ENCODE data around the gene PER2.

Gene PER2

DNA sequence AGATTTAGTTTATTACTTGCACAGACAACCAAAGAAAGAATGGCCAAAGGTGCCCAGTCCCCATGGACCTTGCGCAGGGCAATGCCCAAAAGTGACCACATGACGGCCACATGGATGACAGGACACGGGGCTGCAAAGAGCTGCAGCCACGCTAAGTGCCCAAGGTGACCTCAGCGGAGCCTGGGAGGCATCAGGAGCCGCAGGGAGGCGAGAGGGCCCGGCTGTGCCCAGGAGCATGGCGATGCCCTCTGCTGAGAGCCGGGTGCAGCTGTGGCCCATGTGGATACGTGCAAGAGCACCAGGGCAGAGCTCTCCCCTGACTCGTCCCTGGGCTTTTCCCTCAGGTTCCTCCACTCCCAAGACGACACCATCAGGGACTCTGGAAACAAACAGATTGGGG, 63.3 kb downstream of the PER2 start:
- no peak for DNase-seq

DNA sequence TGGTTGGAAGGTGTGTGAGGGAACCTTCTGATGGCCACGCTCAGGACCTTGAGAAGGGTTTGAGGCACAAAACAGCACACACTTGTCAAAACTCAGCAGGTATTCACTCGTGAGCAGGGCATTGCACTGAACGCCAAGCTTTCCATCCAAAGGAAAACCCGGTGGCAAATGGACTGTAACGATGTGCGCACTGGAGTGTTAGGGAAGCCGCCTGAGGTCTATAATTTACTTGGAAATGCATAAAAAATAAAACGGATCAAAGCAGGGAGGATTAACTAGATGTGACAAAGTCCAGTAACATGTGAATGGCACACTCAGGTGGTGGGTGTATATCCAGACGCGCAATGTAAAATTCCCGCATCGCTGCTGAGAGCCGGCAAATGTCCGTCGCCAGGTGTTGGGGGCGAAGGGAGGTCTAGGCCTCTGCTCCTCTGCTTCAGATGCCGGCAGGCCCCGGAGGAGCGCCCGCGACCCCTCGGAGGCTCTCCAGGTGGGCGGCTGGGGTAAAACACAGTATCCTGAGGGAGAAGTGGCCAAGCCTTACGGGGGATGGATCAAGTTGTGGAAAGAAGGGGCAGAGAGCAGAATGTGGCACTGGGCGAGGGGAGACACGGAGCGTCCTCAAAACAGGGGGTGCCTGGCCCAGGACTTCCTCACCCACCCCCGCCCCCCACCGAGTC, 63.9 kb downstream of the PER2 start:
- DNase-seq = no peak

DNA sequence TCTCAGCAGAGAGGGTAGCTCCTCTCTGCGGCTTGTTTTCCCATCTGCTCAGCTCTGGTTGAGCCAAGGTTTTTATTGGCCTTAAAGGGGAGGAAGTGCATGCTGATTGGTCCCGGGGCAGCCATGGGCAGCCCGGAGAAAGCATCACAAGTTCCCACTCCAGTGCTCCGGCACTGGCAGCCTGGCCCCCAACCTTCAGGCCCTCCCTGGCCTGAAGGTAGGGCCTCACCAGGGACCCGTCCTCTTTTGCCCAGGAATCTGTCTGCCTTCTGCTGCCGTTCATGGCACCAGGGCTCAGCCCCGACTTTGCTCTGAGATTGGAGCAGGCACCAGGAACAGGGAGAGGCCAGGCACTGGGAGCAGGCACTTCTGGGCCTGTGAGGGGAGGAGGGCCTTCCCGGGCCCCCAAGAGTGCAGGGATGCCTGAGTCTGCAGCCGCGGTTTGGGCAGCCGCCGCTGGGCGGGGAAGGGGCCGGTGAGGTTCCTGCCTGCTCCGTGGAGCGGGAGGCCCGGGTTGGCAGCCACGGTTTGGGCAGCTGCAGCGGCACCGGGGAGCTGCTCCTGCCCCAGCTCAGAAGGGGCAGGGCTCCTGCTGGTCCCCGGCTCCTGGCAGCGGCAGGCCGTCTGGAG, 67.4 kb downstream of the PER2 start:
- DNase-seq = no peak

DNA sequence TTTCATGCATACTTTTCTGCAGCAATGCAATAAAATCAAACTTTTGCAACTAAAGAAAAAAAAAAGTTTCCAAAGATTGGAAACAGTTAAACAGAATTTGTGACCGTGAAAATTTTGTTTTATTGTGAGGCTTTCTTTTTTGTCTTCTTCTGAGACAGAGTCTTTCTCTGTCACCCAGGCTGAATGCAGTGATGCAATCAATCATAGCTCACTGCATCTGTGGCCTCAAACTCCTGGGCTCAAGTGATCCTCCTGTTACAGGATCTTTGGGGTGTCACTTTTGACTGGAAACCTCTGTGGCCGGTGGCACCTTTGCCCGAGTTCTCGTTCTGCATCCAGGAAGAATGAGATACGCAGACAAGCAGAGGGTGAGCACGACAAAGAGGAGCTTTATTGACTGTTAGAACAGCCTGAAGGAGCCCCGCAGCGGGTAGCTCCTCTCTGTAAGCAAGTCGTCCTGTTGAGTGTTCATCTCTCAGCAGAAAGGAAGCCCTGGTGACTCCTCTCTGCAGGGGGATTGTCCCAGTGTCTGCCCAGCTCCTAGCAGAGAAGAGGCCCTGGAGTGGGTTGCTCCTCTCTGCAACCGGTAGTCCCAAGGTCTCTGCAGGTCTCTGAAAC, 68.0 kb downstream of the PER2 start:
- DNase-seq = no peak

DNA sequence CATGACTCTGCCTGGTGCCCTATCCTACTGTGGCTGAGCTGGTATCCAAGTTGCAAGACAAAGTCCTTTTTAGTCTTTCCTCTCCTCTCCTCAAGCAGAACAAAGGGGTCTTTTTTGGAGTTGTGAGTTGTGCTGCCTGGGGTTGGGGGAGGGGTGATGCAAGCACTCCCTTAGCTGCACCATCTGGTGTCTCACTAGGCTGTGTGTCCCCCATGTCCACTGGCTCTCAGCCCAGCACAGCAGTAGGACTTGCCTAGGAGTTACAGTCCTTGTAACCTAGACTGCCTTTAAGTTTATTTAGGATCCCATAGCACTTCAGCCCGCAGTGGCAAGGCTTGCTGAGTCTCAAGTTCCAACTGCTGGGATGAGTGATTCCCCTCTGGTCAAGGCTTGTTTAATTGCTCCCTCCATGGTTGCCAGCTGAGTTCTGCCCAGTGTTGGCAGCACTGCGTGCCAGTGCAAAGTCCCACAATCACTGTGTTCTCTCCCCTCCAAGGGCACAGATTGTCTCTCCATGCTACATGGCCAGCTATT, 71.7 kb downstream of the PER2 start:
- no peak for DNase-seq

DNA sequence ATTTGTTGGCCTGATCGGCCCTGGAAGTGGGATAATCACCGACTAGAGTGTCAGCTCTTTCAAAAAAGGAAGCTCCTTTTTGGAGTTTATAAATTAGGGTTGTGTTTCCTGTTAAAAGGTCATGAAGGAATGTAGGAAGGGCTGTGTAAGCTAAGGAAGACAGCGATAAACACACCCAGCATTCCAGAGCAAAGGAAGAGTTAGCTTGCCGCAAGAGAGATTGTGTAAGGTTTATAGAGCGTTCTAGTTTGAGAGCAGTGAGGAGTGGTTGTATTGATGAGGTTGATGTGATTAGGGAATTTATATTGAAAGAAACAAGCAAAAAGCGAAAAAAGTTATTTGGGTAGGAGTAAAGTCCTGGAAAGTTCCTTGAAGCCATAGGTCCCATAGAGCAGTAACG, 81.4 kb downstream of the PER2 start:
- DNase-seq = no peak

DNA sequence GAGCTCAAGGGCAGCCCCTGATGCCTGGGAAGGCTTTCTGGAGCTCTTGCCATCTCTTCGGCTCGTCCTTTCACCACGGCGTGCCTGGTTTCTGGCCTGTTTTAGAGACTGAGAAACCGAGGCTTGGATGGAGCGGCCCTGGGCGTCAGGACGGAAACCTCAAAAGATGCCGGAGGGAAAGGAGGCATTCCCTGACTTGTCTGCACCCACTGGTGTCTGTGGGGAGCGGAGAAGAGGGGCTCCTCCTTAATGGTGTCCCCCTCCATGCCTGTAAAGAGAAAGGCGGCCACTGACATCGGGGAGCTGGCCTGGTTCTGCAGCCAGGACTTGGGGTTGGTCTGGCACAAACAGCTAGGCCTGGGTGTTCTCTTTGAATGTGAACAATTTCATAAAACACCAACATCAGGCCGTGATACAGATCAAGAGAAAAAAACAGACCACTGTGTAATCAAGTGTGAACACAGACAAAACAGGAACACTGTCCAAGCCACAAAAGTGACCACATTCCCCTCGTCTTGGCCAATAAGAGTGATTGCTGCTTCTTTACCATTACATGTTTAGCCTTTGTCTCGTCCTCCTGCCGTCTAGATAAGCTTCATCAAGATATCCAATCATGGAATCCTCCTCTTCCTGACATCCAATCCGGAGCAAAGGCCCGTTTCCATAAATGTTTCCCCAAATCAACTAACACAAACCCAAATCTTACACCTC, 84.3 kb downstream of the PER2 start:
- no peak for DNase-seq

DNA sequence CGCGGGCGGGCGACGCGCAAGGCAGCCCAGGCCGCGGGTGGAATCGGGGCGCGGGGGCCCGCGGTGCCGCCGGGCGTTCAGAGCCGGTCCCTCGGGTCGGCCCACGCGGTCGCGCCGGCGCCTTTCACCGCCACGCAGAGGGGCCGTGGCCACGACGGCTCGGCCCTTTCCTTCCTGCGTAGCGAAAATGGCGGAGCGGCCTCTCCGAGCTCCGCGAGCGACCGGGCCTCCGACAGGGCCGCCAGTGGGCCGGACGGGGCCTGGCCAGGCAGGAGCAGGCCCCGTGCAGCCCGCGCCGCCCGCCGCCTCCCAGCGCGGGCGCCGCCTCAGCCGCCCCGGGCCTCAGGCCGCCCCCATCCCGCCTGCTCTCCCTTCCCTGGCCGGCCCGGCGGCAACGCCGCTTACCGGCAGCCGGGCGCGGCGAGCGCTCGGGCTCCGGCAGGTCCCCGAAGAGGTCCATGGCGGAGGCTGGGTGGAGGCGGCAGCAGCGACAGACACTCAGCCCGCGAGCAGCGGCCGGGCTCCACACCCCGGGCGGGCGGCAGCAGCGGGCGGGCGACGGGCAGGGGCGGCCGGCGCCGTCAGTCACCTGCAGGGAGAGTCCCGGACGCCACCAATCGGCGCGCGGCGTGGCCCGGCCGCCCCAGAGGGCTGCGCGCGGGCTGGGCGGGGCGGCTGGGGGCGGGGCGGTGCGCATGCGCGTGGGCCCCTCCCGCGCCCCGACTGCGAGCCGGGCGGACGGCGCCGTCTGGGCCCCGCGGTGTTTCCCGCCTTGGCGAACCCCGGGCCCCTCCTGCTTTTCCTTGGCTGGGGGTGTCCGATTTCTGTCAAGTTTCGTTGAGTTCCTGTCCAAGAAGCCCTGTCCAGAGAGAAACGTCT, 85.1 kb downstream of the PER2 start, which contains the start of gene ILKAP:
Gene ILKAP (minus strand): TSS at position 602 of the 879 bp plus-strand sequence. CDS start 142 bp downstream, at position 460.
- DNase-seq = peak; percentile 90

DNA sequence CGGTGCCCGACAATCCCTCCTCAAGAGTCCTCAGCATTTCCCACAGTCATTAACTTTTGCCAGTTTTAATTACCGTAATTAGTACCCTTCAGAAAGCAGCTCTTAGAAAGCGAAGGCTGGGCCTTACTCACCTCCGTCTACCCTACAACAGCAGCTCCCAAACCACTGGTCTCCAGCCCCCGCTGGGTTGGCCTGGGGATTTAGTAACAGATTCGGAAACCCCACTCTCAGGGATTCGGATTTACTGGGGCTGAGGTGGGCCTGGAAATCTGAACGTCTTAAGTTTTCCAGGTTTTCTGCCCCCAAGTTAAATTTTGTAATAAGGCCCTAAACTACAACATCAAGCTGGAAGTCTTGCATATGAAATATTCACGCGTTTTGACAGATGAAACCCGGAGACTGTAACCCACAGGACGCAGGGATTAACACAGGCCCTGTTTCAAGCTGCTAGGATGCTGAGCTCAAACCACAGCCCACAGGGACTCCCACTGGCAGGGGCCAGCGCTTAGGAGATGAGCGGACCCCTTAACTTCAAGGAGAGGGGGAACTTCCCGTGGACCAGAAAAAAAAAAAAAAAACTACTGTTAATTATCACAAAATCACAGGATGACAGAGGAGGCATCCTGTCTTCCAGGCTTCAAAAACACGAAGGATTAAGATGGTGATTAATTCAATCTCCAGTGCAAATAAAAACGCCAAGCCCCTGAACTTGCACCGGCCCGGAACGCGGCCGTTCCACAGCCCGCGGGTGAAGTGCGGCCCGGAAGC, 85.9 kb downstream of the PER2 start:
- DNase-seq = no peak

Data from activated naive CD4-positive, alpha-beta T cell treated with anti-CD3 and anti-CD28 coated beads, Interleukin-2, amount 50 U/mL, for 16 hours (primary cell).